Activated naive CD8-positive, alpha-beta T cell treated with anti-CD3 and anti-CD28 coated beads, Interleukin-2, amount 50 U/mL, for 24 hours (primary cell): ENCODE measurements around the gene RASGEF1C.

ENCODE experiments used
- ATAC-seq: fragments of 150-1000 bp; cut with Tn5 transposase; one replicate; pipeline ENCODE4 v1.10.0; 2021
- DNase-seq: peaks from one replicate; pipeline ENCODE4 v3.0.0; 2021
- H3K27ac Mint-ChIP-seq: one replicate; pipeline ENCODE4 v1.8.0; 2021; ENCODE audit warnings: mild to moderate bottlenecking, mixed read lengths
- H3K27me3 Mint-ChIP-seq: one replicate; pipeline ENCODE4 v1.8.0; 2021; ENCODE audit warnings: mixed read lengths
- H3K36me3 Mint-ChIP-seq: one replicate; pipeline ENCODE4 v1.8.0; 2021; ENCODE audit warnings: low read depth, mixed read lengths
- H3K4me1 Mint-ChIP-seq: one replicate; pipeline ENCODE4 v1.8.0; 2021; ENCODE audit warnings: mixed read lengths
- H3K4me3 Mint-ChIP-seq: one replicate; pipeline ENCODE4 v1.8.0; 2021; ENCODE audit warnings: mild to moderate bottlenecking, moderate library complexity, mixed read lengths
- H3K9me3 Mint-ChIP-seq: one replicate; pipeline ENCODE4 v1.8.0; 2021; ENCODE audit warnings: mixed read lengths

RASGEF1C gene

DNA sequence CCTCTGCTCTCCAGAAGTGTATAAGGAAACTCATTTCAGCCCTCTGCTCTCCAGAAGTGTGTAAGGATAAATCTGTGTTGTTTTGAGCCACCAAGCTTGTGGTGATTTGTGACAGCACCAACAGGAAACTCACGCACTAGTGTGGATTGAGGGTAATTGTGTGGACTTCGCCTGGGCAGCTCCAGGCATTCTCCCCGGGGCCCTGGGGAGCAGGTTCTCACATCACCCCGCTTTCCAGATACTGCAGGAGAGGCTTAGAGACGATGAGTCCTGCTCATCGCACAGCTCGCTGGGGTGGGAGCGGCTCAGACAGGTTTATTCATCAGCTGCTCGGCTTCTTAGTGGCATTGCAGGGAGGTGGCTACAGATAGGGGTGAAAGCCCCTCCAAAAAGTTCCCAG, 99.1 kb downstream of the RASGEF1C start:
- Mint-ChIP-seq H3K27me3 (peaks cover 6% of the 10 kb centered on the region), H3K36me3 (peaks cover 4% of the 10 kb centered on the region), H3K4me1 (no peaks in the 10 kb centered on the region), H3K9me3 (peaks cover 23% of the 10 kb centered on the region), H3K27ac (no peak overlapping the region), H3K4me3 (no peak overlapping the region)
- DNase-seq (no peak), ATAC-seq (no peak)

DNA sequence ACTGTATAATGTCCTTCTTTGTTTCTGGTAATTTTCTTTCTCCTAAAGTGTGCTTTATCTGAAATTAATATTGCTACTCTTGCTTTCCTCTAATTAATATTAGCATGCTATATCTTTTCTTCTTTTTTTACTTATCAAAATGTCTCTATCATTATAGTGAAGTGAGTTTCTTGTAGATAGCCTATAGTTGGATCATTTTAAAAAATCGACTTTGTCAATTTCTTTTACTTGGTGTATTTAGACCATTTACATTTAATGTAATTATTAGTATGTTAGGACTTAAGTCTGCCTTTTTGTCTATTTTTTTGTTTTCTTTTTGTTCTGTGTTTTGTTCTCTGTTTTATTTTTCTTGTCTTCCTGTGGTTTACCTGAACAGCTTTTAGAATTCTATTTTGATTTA, 102.0 kb downstream of the RASGEF1C start:
- H3K36me3 Mint-ChIP-seq, result peaks cover 4% of the 10 kb centered on the region
- H3K4me1 Mint-ChIP-seq, result no peaks in the 10 kb centered on the region
- ATAC-seq, result no peak
- no peak overlapping the region for H3K27ac Mint-ChIP-seq
- no peak for DNase-seq
- no peak overlapping the region for H3K4me3 Mint-ChIP-seq
- H3K27me3 Mint-ChIP-seq, result peaks cover 9% of the 10 kb centered on the region
- peaks cover 23% of the 10 kb centered on the region for H3K9me3 Mint-ChIP-seq

DNA sequence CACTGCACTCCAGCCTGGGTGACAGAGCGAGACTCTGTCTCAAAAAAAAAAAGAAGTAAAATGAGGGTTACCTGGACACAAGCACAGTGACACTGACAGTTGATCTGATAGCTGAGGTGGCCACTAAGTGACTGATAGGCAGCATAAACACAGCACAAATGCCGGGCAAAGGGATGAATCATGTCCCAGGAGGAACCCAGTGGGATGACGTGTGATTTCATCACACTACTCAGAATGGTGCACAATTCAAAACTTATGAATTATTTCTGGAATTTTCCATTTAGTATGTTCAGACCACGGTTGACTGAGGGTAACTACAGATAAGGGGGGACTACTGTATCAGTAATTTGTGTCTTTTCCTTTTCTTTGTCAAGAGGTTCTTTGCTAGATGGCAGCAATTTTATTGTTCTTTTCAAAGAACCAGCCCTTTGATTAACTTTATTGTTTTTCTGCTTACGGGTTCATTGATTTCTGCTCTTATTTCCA, 103.1 kb downstream of the RASGEF1C start:
- H3K36me3 Mint-ChIP-seq, result peaks cover 4% of the 10 kb centered on the region
- H3K9me3 Mint-ChIP-seq, result peaks cover 23% of the 10 kb centered on the region

DNA sequence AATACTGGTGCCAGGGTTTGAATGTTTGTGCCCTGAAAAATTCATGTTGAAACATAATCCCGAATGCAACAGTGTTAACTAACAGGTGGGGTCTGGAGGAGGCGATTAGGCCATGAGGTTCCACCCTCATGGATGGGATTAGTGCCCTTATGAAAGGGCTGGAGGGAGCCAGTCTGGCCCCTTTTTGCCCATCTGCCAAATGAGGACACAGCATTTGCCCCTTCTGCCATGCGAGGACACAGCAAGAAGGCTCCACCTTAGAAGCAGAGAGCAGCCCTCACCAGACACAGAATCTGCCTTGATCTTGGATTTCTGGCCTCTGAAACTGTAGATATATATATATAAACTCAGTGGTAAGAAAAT, 104.9 kb downstream of the RASGEF1C start:
- Mint-ChIP-seq H3K36me3 (peaks cover 4% of the 10 kb centered on the region), H3K4me1 (no peaks in the 10 kb centered on the region), H3K27me3 (peaks cover 7% of the 10 kb centered on the region), H3K27ac (no peak overlapping the region), H3K4me3 (no peak overlapping the region), H3K9me3 (peaks cover 23% of the 10 kb centered on the region)
- ATAC-seq (no peak), DNase-seq (no peak)

More for the DNA sequence above, 103.1 kb downstream of the RASGEF1C start:
- no peak overlapping the region for H3K27ac Mint-ChIP-seq
- DNase-seq, result no peak
- no peak overlapping the region for H3K4me3 Mint-ChIP-seq
- no peak for ATAC-seq
- H3K27me3 Mint-ChIP-seq, result peaks cover 9% of the 10 kb centered on the region
- H3K4me1 Mint-ChIP-seq, result no peaks in the 10 kb centered on the region

DNA sequence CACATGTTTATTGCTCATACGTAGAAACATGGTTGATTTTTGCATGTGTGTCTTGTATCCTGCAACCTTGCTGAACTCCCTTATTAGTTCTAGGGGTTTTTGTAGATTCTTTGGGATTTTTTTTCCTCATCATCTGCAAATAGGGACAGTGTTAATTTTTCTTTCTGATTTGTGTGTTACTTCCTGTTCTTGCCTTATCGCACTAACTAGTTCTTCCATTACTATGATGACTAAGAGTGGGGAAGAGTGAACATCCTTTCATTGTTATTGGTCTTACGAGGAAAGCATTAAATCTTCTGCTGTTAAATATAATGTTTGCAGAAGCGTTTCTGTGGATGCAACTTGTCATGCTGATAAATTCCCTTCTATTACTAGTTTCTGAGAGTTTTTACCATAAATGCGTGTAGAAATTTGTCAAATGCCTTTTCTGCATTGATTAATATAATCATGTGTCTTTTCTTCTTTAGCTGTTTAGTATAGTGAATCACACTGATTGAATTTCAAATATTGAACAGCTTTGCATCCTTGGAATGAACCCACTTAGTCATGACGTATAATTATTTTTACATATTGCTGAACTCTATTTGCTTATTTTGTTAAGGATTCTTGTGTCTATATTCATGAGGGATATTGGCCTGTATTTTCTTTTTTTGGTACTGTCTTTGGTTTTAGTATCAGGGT, 105.4 kb downstream of the RASGEF1C start:
- no peaks in the 10 kb centered on the region for H3K4me1 Mint-ChIP-seq
- ATAC-seq, result no peak
- peaks cover 7% of the 10 kb centered on the region for H3K27me3 Mint-ChIP-seq
- H3K4me3 Mint-ChIP-seq, result no peak overlapping the region
- no peak overlapping the region for H3K27ac Mint-ChIP-seq
- H3K9me3 Mint-ChIP-seq, result peaks cover 22% of the 10 kb centered on the region
- no peak for DNase-seq
- peaks cover 4% of the 10 kb centered on the region for H3K36me3 Mint-ChIP-seq

DNA sequence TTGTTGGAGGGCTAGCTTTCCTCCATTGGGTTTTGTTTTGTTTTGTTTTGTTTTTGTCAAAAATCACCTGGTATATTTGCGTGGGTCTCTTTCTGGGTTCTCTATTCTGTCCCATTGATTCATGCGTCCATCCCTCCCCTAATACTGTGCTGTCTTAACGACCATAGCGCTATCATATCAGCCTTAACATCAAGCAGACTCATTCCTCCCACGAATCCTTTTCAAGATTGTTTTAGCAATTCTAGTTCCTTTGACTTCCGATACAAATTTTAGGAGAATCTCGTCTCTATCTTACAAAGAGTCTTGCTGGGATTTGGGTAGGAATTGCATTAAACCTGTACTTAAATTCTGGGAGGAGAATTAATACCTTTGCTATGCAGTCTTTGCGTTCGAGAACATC, 106.4 kb downstream of the RASGEF1C start:
- no peak for DNase-seq
- Mint-ChIP-seq H3K9me3 (peaks cover 13% of the 10 kb centered on the region), H3K4me3 (no peak overlapping the region), H3K36me3 (peaks cover 3% of the 10 kb centered on the region), H3K27me3 (peaks cover 7% of the 10 kb centered on the region), H3K4me1 (no peaks in the 10 kb centered on the region), H3K27ac (no peak overlapping the region)
- ATAC-seq, result no peak

DNA sequence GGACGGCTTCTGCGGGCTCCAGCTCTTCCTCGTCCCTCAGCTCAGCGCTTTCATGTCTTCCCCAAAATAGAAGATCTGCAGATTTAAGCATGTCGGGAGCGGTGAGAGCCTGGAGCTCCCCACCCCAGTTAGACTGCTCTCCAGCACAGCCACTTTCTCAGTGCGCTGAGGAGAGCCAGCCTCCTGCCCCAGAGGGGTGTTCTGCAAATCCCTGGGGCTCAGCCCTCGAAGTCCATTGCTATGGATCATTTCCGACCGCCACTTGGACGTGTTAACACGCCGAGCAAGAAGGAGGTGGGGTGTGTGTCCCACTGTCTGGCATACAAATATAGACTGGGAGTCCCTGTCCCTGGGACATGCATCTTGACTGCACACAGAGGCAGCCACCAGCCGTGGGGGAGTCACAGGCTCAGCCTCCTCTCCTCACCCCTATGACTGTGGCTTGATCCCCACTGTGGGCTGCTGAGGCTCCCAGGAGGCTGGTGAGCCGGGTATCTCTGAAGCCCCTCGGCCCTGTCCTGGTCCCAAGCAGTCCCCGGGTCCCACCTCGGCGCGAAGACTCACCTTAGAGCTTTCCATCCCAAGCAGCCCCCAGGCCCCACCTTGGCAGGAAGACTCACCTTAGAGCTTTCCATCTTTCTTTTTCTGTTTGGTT, 107.4 kb downstream of the RASGEF1C start:
- H3K4me1 Mint-ChIP-seq, result no peaks in the 10 kb centered on the region
- peaks cover 5% of the 10 kb centered on the region for H3K9me3 Mint-ChIP-seq
- DNase-seq (no peak), ATAC-seq (no peak)
- H3K27ac Mint-ChIP-seq, result no peak overlapping the region
- H3K4me3 Mint-ChIP-seq, result no peak overlapping the region
- H3K27me3 Mint-ChIP-seq, result peaks cover 6% of the 10 kb centered on the region
- H3K36me3 Mint-ChIP-seq, result peaks cover 2% of the 10 kb centered on the region

DNA sequence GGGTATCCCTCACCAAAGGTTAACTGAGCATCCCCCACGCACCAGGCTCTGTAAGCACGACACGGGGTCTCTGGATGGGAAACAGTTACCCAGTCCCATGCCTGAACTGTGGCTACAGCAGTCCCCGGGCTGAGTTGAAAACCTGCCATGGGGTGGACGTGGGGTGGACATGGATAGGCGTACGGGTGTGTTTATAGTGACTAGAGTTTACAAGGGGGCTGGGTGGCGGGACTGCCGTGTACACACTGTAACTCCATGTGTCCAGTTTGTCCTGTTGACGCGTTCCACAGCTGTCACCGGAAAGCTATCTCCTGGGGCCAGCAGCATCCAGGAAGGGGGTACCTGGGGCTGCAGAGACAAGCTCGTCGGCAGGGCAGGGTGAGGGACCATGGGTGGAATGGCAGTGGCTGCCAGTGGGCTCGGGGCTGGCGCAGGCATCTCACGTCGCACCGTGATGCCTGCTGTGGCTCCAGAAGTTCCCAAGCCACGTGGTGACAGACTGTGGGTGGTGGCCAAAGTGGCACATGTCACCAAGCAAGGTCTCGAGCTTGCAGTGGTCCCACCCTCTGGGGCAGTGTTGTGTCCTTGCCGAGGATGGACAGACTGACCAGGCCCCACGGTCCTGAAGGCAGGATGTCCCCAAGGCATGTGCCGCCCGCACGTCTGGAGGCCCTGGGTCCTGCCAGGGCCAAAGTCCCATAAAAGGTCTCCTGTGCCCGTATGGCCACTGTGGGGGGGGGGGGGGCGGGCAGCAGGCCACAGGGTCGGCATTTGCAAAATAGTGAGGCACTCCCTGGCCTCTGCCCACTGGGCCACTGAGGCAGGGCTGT, 108.2 kb downstream of the RASGEF1C start:
- Mint-ChIP-seq H3K27ac (no peak overlapping the region), H3K4me1 (no peaks in the 10 kb centered on the region)
- no peak for DNase-seq

DNA sequence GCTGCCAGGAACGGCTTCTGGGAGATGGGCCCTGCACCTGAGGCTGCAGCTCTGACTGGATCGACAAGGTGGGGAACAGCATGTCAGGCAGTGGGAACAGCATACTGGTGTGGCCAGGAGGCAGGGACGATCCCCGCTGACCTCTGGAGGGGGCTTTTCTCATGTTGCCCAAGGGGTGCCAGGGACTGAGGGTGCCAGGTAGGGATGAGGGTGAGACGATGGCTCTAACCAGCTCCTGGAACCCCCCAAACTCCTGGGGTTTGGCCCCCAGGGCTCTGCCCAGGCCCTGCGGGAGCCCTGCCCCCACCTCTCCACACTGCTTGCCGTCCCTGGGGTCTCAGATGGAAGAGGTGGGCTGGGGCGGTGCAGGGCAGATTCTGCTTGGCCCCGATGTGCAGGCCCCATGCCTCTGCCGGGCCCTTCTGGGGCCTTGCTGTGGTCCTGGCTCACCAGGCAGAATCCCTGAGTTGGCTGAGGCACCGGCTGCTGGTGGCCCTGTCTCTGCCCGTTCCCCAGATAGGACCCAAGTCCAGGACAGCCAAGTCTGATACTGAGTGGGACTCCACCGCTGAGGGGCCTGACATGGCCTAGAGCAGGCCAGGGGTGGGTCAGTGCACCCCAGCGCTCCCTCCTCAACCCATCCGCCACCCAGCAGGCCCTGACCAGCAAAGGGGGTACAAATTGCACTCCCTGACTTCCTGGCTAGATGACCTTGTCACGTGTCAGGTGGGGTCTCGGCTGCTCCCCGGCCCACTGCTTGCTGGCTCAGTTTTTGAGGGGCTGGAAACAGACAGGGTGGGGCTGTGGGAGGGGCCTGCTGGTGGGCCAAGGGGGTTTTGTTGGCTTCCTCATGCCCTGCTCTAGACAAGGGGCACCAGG, 109.0 kb downstream of the RASGEF1C start:
- H3K4me1 Mint-ChIP-seq, result no peaks in the 10 kb centered on the region
- no peak for ATAC-seq
- DNase-seq, result no peak

More for the DNA sequence above, 108.2 kb downstream of the RASGEF1C start:
- H3K4me3 Mint-ChIP-seq, result no peak overlapping the region
- ATAC-seq, result no peak
- H3K27me3 Mint-ChIP-seq, result peaks cover 6% of the 10 kb centered on the region
- no peaks in the 10 kb centered on the region for H3K36me3 Mint-ChIP-seq
- no peaks in the 10 kb centered on the region for H3K9me3 Mint-ChIP-seq

DNA sequence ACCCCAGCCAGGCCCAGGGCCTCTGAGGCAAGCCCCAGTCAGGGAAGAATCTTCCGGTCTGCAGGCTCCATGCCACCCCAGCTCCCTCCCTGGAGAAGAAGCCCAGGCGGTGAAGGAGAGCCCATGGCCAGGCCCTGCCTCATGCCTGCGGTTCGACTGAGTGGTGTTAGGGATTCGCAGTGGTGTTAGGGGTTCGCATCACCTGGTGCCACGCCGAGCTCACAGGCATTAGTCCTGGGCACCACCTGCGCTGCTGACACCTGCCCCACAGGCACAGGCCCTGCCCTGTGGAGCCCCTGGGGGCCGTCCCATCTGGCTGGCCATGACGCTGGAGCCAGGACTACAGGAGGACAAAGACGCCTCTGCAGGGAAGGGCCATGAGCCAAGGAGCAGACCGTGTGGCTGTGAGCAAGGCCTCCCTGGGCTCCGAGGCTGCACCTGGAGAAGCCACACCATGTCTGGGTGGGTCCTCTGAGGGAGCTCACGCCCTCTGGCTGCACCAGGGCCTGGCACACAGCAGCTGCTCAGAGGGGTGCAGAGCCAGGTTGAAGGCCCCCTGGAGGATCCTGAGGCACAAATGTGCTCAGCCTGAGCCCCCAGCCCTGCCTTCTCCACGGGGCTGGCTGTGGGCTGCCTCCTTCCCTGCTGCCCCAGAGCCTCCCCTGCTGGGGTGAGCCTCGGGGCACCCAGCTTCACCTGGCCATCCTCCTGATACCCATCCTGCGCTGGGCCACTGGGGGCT, 109.8 kb downstream of the RASGEF1C start:
- H3K27ac Mint-ChIP-seq, result no peak overlapping the region
- H3K4me3 Mint-ChIP-seq, result no peak overlapping the region
- no peaks in the 10 kb centered on the region for H3K27me3 Mint-ChIP-seq
- H3K9me3 Mint-ChIP-seq, result no peaks in the 10 kb centered on the region
- ATAC-seq, result no peak
- no peaks in the 10 kb centered on the region for H3K36me3 Mint-ChIP-seq
- DNase-seq, result no peak
- H3K4me1 Mint-ChIP-seq, result no peaks in the 10 kb centered on the region

More for the DNA sequence above, 109.0 kb downstream of the RASGEF1C start:
- Mint-ChIP-seq H3K36me3 (no peaks in the 10 kb centered on the region), H3K27ac (no peak overlapping the region), H3K4me3 (no peak overlapping the region), H3K27me3 (peaks cover 4% of the 10 kb centered on the region), H3K9me3 (no peaks in the 10 kb centered on the region)

DNA sequence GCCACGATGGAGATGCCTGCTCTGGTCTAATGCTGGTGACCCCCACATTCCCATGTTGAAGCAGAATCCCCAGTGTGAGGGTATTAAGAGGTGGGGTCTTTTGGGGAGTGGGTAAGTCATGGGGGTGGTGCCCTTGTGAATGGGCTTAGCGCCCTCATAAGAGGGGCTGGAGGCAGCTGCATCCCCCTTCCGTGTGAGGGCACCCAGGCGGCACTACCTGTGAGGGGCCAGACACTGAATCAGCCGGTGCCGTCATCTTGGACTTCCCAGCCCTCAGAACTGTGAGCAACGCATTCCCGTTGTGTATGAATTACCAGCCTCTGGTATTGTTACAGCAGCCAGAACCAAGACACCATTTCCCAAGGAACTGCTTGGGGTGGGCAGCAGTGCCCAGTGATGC, 110.5 kb downstream of the RASGEF1C start:
- DNase-seq (no peak), ATAC-seq (no peak)
- no peak overlapping the region for H3K27ac Mint-ChIP-seq
- H3K9me3 Mint-ChIP-seq, result no peaks in the 10 kb centered on the region
- no peak overlapping the region for H3K4me3 Mint-ChIP-seq
- no peaks in the 10 kb centered on the region for H3K36me3 Mint-ChIP-seq
- no peaks in the 10 kb centered on the region for H3K27me3 Mint-ChIP-seq
- H3K4me1 Mint-ChIP-seq, result no peaks in the 10 kb centered on the region

DNA sequence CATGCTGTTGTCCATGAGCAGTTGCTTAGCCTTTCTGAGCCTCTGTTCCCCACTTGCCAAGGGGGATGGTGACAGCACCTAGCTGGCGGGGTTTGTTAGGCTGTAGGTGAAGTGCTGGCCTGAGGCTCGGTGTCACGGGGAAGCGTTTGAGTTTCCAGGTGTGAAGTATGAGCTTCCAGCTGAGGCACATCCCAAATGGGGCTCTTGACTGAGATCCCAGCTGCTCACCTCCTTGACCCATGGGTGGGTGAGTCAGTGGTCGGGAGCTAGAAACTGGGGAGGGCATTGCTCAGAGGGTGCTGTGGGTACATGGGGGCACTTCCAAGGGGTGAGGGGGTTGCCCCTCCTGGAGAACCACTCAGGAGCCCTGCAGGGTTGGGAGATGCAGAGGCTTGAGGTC, 111.1 kb downstream of the RASGEF1C start:
- Mint-ChIP-seq H3K4me3 (no peak overlapping the region), H3K4me1 (no peaks in the 10 kb centered on the region), H3K9me3 (no peaks in the 10 kb centered on the region), H3K27ac (no peak overlapping the region), H3K27me3 (no peaks in the 10 kb centered on the region), H3K36me3 (no peaks in the 10 kb centered on the region)
- ATAC-seq, result no peak
- no peak for DNase-seq

DNA sequence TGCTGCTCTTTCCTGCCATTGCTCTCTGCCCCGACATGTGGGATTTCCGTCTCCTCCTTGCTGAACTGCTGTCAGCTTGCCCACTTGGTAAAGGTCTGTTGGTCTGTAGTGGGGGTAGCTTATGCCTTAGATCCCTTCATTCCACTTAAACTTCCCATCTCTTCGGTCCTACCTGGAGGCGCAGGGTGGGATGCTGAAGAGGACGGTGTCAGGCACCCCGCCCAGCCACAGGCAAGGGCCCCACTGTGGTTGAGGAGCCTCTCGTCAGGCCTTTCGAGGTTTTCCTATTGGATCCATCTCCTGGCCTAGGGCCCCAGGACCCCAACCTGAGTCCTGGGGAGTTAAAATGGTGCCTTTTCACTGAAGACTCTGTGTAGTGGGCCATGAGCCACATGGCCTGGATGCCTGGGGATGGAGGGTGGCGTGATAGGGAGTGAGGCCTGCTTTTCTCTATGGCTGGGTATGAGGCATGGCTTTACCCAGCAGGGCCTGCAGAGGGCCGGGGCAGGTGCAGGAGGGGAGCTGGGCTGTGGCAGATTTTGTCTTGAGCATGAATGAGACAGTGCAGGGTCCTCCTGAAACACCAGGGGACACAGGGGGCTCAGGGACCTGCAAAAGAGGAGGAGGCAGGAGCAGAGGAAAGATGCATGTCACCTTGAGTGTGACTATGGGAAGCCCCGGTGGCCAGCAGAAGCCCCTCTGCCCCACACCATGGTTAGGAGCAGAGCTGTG, 111.7 kb downstream of the RASGEF1C start:
- ATAC-seq (no peak), DNase-seq (no peak)
- H3K4me3 Mint-ChIP-seq, result no peak overlapping the region
- H3K4me1 Mint-ChIP-seq, result no peaks in the 10 kb centered on the region
- no peaks in the 10 kb centered on the region for H3K9me3 Mint-ChIP-seq
- no peaks in the 10 kb centered on the region for H3K27me3 Mint-ChIP-seq
- H3K36me3 Mint-ChIP-seq, result no peaks in the 10 kb centered on the region
- H3K27ac Mint-ChIP-seq, result no peak overlapping the region
